GM20431 (cell line): Measurements from ENCODE around the gene STXBP6.

Source experiments
- in situ Hi-C: fragments of 300-500 bp; cut with MseI, MboI; formaldehyde crosslinking; loops from one replicate; pipeline ENCODE4 v1.15.0; 2020; ENCODE audit warnings: low sequenced_read_pairs; ENCODE audit not compliant: unreplicated experiment

Gene STXBP6

GRCh38 chr14:24991821-24992220 lies 58.1 kb downstream of the STXBP6 start:
- in situ Hi-C loops, result no loop called here

GRCh38 chr14:24991288-24991687 lies 58.7 kb downstream of the STXBP6 start:
- in situ Hi-C loops, result no loop called here

- in situ Hi-C loops, result no loop called here
Observed at GRCh38 chr14:24990773-24991172, 59.2 kb downstream of the STXBP6 start.

GRCh38 chr14:24990050-24990449 lies 59.9 kb downstream of the STXBP6 start:
- in situ Hi-C loops, result no loop called here

- in situ Hi-C loops, result no loop called here
Observed at GRCh38 chr14:24988760-24989159, 61.2 kb downstream of the STXBP6 start.

GRCh38 chr14:24986206-24986893 lies 63.6 kb downstream of the STXBP6 start:
- in situ Hi-C loops, result no loop called here

- in situ Hi-C loops, result no loop called here
Observed at GRCh38 chr14:24984846-24985589, 64.9 kb downstream of the STXBP6 start.

- in situ Hi-C loops, result no loop called here
Observed at GRCh38 chr14:24982472-24983155, 67.3 kb downstream of the STXBP6 start.

- in situ Hi-C loops, result no loop called here
Observed at GRCh38 chr14:24979725-24980239, 70.2 kb downstream of the STXBP6 start.

GRCh38 chr14:24978862-24979724 lies 70.9 kb downstream of the STXBP6 start:
- in situ Hi-C loops, result no loop called here

- in situ Hi-C loops, result no loop called here
Observed at GRCh38 chr14:24976602-24977001, 73.3 kb downstream of the STXBP6 start.

GRCh38 chr14:24975393-24975792 lies 74.6 kb downstream of the STXBP6 start:
- in situ Hi-C loops, result no loop called here

- in situ Hi-C loops, result no loop called here
Observed at GRCh38 chr14:24974591-24975374, 75.2 kb downstream of the STXBP6 start.

- in situ Hi-C loops, result no loop called here
Observed at GRCh38 chr14:24972844-24973243, 77.1 kb downstream of the STXBP6 start.

- in situ Hi-C loops, result no loop called here
Observed at GRCh38 chr14:24971255-24971654, 78.7 kb downstream of the STXBP6 start.

GRCh38 chr14:24966579-24966964 lies 83.4 kb downstream of the STXBP6 start:
- in situ Hi-C loops, result no loop called here

- in situ Hi-C loops, result no loop called here
Observed at GRCh38 chr14:24965934-24966578, 83.9 kb downstream of the STXBP6 start.

- in situ Hi-C loops, result no loop called here
Observed at GRCh38 chr14:24965578-24965933, 84.4 kb downstream of the STXBP6 start.

- in situ Hi-C loops, result no loop called here
Observed at GRCh38 chr14:24964591-24964990, 85.4 kb downstream of the STXBP6 start.
